Brain microvascular endothelial cell (primary cell): ENCODE data around the gene GSG1L.

Experiments
- DNase-seq: peaks from one replicate; pipeline ENCODE4 v3.0.0-alpha.2; 2020
- H3K27ac ChIP-seq: fragments of 250-450 bp; sonication (Bioruptor Pico); 2 replicates; pipeline ENCODE4 v1.5.1; 2020; ENCODE audit warnings: mild to moderate bottlenecking, moderate library complexity
- H3K27me3 ChIP-seq: fragments of 250-450 bp; sonication (Bioruptor Pico); replicated peaks from 2 replicates; pipeline ENCODE4 v1.5.1; 2020; ENCODE audit warnings: mild to moderate bottlenecking
- H3K36me3 ChIP-seq: fragments of 250-450 bp; sonication (Bioruptor Pico); replicated peaks from 2 replicates; pipeline ENCODE4 v1.5.1; 2020; ENCODE audit warnings: mild to moderate bottlenecking
- H3K4me3 ChIP-seq: 2 replicates; pipeline ENCODE4 v1.5.1; 2011; ENCODE audit warnings: low read depth, mild to moderate bottlenecking, control low read depth, low read length, moderate library complexity
- CTCF ChIP-seq: IDR thresholded peaks from 2 replicates; pipeline ENCODE4 v1.5.1; 2011; ENCODE audit warnings: low read depth, mild to moderate bottlenecking, moderate library complexity, low read length, control low read depth, inconsistent platforms; ENCODE audit errors: missing control alignments
- in situ Hi-C: cut with HindIII; loops from 2 replicates; pipeline ENCODE4 v1.10.0; 2017; ENCODE audit warnings: low sequenced_read_pairs, low pct_ligation_motif_present

GSG1L gene

GRCh38 chr16:28089992-28090365 is 26.5 kb upstream of the GSG1L start:
- Histone ChIP-seq H3K27ac (no peak overlapping the region), H3K36me3 (no peaks in the 10 kb centered on the region), H3K4me3 (no peak overlapping the region), H3K27me3 (no peaks in the 10 kb centered on the region)
- no peak for DNase-seq
- no peak for TF ChIP-seq CTCF
- in situ Hi-C loops: no loop called here

- Histone ChIP-seq H3K4me3 (no peak overlapping the region), H3K27ac (no peak overlapping the region), H3K27me3 (no peaks in the 10 kb centered on the region), H3K36me3 (no peaks in the 10 kb centered on the region)
- in situ Hi-C loops: no loop called here
- no peak for DNase-seq
- TF ChIP-seq CTCF: no peak
These were observed 25.9 kb upstream of the GSG1L start for GRCh38 chr16:28089205-28089991.

- Histone ChIP-seq H3K4me3 (no peak overlapping the region), H3K27ac (no peak overlapping the region), H3K27me3 (no peaks in the 10 kb centered on the region), H3K36me3 (no peaks in the 10 kb centered on the region)
- in situ Hi-C loops: no loop called here
- DNase-seq: no peak
- TF ChIP-seq CTCF: no peak
These were observed 24.3 kb upstream of the GSG1L start for GRCh38 chr16:28087675-28088300.

DNA sequence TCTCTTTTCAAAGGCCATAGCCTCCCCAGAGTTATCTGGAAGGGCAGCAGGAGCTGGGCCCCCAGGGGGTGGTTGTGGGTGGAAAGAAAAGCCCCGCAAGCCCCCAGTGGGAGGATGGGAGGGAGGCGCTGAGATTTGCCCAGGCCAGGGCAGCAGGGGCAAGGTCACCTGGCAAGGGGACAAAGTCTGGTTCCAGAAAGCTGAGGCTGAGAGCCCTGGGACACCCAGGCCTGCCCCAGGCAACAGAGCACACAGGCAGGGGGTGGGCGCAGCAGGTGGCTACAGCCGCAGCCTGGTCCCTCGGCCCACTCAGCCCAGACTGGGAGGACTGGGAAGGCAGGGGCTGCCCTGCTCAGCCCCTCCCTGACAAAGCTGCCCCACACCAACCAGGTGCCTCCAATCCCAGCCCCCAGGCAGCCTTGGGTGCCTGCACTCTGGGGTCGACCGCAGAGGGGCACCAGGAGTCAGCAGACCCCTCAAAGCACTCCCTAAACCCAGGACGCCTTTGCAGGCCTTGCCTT is 23.7 kb upstream of the GSG1L start:
- in situ Hi-C loops: no loop called here
- no peaks in the 10 kb centered on the region for H3K27me3 ChIP-seq
- H3K4me3 ChIP-seq: no peak overlapping the region
- no peaks in the 10 kb centered on the region for H3K36me3 ChIP-seq
- no peak overlapping the region for H3K27ac ChIP-seq
- no peak for TF ChIP-seq CTCF
- DNase-seq: no peak

GRCh38 chr16:28086186-28087139 is 22.9 kb upstream of the GSG1L start:
- no peaks in the 10 kb centered on the region for H3K36me3 ChIP-seq
- TF ChIP-seq CTCF: no peak
- no peaks in the 10 kb centered on the region for H3K27me3 ChIP-seq
- H3K4me3 ChIP-seq: no peak overlapping the region
- DNase-seq: no peak
- in situ Hi-C loops: no loop called here
- H3K27ac ChIP-seq: no peak overlapping the region
